HepG2 (cell line): ENCODE measurements around the gene MRPS5. TPM values are rescaled to one million over a fixed set of nuclear protein-coding genes. Genes with fewer than 3 reads are reported as not detected.

Experiments used
- ATAC-seq: fragments of 200-7000 bp; cut with Tn5 transposase; 3 replicates; pipeline ENCODE4 v1.9.1; 2020; ENCODE audit warnings: mild to moderate bottlenecking, moderate library complexity
- BruUV-seq: library from RNA; stranded (reverse); fragments of 400-500 nt; replicated peaks from 2 replicates; lab custom pipeline; 2021; lab: Mats Ljungman, UMichigan
- CTCF ChIA-PET: fragments of 300-600 bp; formaldehyde crosslinking; extraction: SDS; loops from one replicate; lab custom pipeline; 2021; ENCODE audit warnings: low total read pairs, inconsistent platforms, low intra/inter-chr PET ratio; lab: Yijun Ruan, JAX
- POLR2A ChIA-PET: fragments of 350-600 bp; sonication (Branson Sonifier 250); formaldehyde crosslinking; loops from one replicate; lab custom pipeline; 2020; ENCODE audit warnings: antibody characterized with exemption, inconsistent platforms; lab: Yijun Ruan, JAX
- DNase-seq: peaks from one replicate; pipeline ENCODE4 v3.0.0-alpha.2; 2015; ENCODE audit warnings: low spot score
- FAIRE-seq: peaks from 3 replicates; lab custom pipeline; 2011; peaks lifted over from hg19 to GRCh38; lab: Jason Lieb, UNC
- H2AFZ ChIP-seq: one replicate; pipeline ENCODE4 v1.6.1; 2011; ENCODE audit warnings: low read length, inconsistent platforms
- H3K27ac ChIP-seq: fragments of 300-600 bp; 3 replicates; pipeline ENCODE4 v1.8.0; 2011; ENCODE audit warnings: mixed run types, mild to moderate bottlenecking, mixed read lengths, low read length, inconsistent platforms; ENCODE audit not compliant: insufficient read depth; ENCODE audit errors: extremely low read length
- H3K27me3 ChIP-seq, 2 experiments: fragments of 200-600 bp in 1 of 2; 2 replicates in 1 of 2; 3 replicates in 1 of 2; pipeline versions ENCODE4 v1.6.0 to v1.8.0; 2011; ENCODE audit warnings: low read length in 2 of 2, mild to moderate bottlenecking in 2 of 2, moderate library complexity in 2 of 2, inconsistent platforms in 1 of 2; ENCODE audit not compliant: insufficient read depth in 2 of 2, control insufficient read depth in 1 of 2
- H3K36me3 ChIP-seq, 2 experiments: fragments of 200-600 bp in 1 of 2; replicated peaks in 1 of 2; 2 replicates in 1 of 2; 3 replicates in 1 of 2; pipeline versions ENCODE4 v1.5.1 to v1.8.0; 2011; ENCODE audit warnings: low read length in 2 of 2, inconsistent platforms in 1 of 2; ENCODE audit not compliant: insufficient read depth in 2 of 2, control insufficient read depth in 1 of 2
- H3K4me1 ChIP-seq: 2 replicates; pipeline ENCODE4 v1.5.1; 2012; ENCODE audit warnings: low read length, inconsistent platforms; ENCODE audit not compliant: insufficient read depth
- H3K4me2 ChIP-seq: 2 replicates; pipeline ENCODE4 v1.6.0; 2011; ENCODE audit warnings: low read depth, low read length, inconsistent platforms
- H3K4me3 ChIP-seq, 3 experiments: fragments of 200-600 bp in 1 of 3; sonication (generic), shearing (Covaris generic) in 1 of 3; replicated peaks in 1 of 3; 2 replicates each; pipeline ENCODE4 v1.5.1; 2011 to 2016; ENCODE audit warnings: low read length in 3 of 3, inconsistent platforms in 2 of 3, low read depth in 2 of 3, mild to moderate bottlenecking in 2 of 3, control low read depth in 1 of 3, mixed read lengths in 1 of 3; ENCODE audit not compliant: insufficient read depth in 1 of 3
- H3K79me2 ChIP-seq: one replicate; pipeline ENCODE4 v1.6.1; 2011; ENCODE audit warnings: low read length, inconsistent platforms; ENCODE audit not compliant: insufficient read depth
- H3K9ac ChIP-seq: 2 replicates; pipeline ENCODE4 v1.6.0; 2011; ENCODE audit warnings: mild to moderate bottlenecking, low read depth, low read length, inconsistent platforms; ENCODE audit not compliant: insufficient read depth
- H3K9me3 ChIP-seq: 2 replicates; pipeline ENCODE4 v1.5.1; 2012; ENCODE audit warnings: mild to moderate bottlenecking, low read length
- H4K20me1 ChIP-seq: 2 replicates; pipeline ENCODE4 v1.6.0; 2011; ENCODE audit warnings: inconsistent platforms, mild to moderate bottlenecking, low read length, moderate library complexity; ENCODE audit not compliant: insufficient read depth
- ARNTL ChIP-seq: sonication (generic); formaldehyde crosslinking; IDR thresholded peaks from 2 replicates; pipeline ENCODE4 v1.4.0; 2020; ENCODE audit warnings: mild to moderate bottlenecking, missing genetic modification reagents
- EEA1 ChIP-seq: sonication (generic); formaldehyde crosslinking; IDR thresholded peaks from 2 replicates; pipeline ENCODE4 v1.5.1; 2020; ENCODE audit warnings: mild to moderate bottlenecking, missing genetic modification reagents, borderline replicate concordance
- MEIS2 ChIP-seq: sonication (generic); formaldehyde crosslinking; IDR thresholded peaks from 2 replicates; pipeline ENCODE4 v1.9.0; 2021; ENCODE audit warnings: mild to moderate bottlenecking, missing genetic modification reagents
- NBN ChIP-seq: fragments of 450-650 bp; conservative IDR thresholded peaks from 2 replicates; pipeline ENCODE4 v1.6.1; 2017
- SATB2 ChIP-seq: sonication (generic); formaldehyde crosslinking; IDR thresholded peaks from 2 replicates; pipeline ENCODE4 v1.5.0; 2020; ENCODE audit warnings: missing genetic modification reagents
- ZNF441 ChIP-seq: sonication (generic); formaldehyde crosslinking; IDR thresholded peaks from 2 replicates; pipeline ENCODE4 v1.7.0; 2021; ENCODE audit warnings: missing genetic modification reagents, borderline replicate concordance
- ZSCAN22 ChIP-seq: sonication (generic); formaldehyde crosslinking; IDR thresholded peaks from 2 replicates; pipeline ENCODE4 v1.4.0; 2020; ENCODE audit warnings: mild to moderate bottlenecking, missing genetic modification reagents
- WGBS: methylation state at CpG from one replicate; pipeline ENCODE4 v1.1.6; 2017; ENCODE audit warnings: low lambda C conversion rate; 5-methylcytosine and 5-hydroxymethylcytosine counted together
- in situ Hi-C: cut with HindIII; loops from 2 replicates; pipeline ENCODE4 v1.10.0; 2017; ENCODE audit warnings: low pct_unique_long_range_greater_than_20kb; ENCODE audit not compliant: extremely low pct_ligation_motif_present
- intact Hi-C: fragments of 100-400 bp; cut with micrococcal nuclease; formaldehyde crosslinking; loops from one replicate; pipeline ENCODE4 v1.10.0; 2022; ENCODE audit not compliant: unreplicated experiment
- polyA plus RNA-seq, 8 experiments: library from polyadenylated mRNA; depleted of rRNA in 3 of 8; stranded (reverse) in 7 of 8; unstranded in 1 of 8; fragments of >200 nt; fragmentation: Illumina TruSeq in 4 of 8; extraction: Trizol in 4 of 8; gene quantifications; 2 replicates each; pipeline versions ENCODE4 v1.2.1 to v1.2.3, GENCODE V29; 2011 to 2016; ENCODE audit warnings: low read depth in 4 of 8, missing spikeins in 1 of 8, mixed read lengths in 1 of 8; ENCODE audit not compliant: insufficient read depth in 1 of 8
- total RNA-seq, 5 experiments: library from RNA; depleted of rRNA; stranded (reverse); fragments of >200 nt; fragmentation: Illumina TruSeq; extraction: Trizol; gene quantifications; 2 replicates each; pipeline ENCODE4 v1.2.3, GENCODE V29; 2016; ENCODE audit warnings: low read depth in 1 of 5
- TF ChIP-seq, protein P1 (sequence below), 2 experiments: sonication (generic) in 1 of 2; formaldehyde crosslinking in 1 of 2; IDR thresholded peaks; 2 replicates each; pipeline versions ENCODE4 v1.5.1 to v1.6.1; 2011 to 2020; ENCODE audit warnings: borderline replicate concordance in 1 of 2, low read depth in 1 of 2, low read length in 1 of 2, mild to moderate bottlenecking in 1 of 2, missing genetic modification reagents in 1 of 2, moderate library complexity in 1 of 2
- TF ChIP-seq, protein P2 (sequence below): sonication (generic); formaldehyde crosslinking; IDR thresholded peaks from 2 replicates; pipeline ENCODE4 v1.4.0; 2020; ENCODE audit warnings: missing genetic modification reagents

Gene MRPS5
- total and polyA plus RNA-seq, 2 of the 13 experiments (the other 11 are each of a cell fraction or from before 2014, with no cell fraction given), result 98.8 to 134 TPM

DNA sequence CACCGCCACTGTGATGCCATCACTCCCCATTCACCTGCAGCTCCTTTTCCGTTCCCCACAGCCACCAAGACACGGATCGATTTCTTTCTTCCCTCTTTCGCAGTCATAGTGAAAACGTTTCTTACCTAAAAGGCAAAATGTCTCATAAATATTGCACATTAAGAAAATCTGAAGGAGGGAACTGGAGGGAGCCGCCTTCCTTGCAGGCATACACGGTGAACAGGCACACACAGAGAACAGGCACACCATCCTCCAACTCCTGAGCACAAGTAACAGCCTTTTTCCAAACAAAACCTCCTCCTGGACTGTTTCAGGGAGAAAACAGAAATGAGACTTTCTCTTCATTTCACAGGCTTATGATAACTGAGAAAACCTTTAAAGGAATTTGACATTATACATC lies 17.0 kb downstream of the MRPS5 start:
- CTCF ChIA-PET, result no interaction called here
- ATAC-seq, result no peak
- H3K4me2 ChIP-seq, result no peak overlapping the region

More for the DNA sequence above, 17.0 kb downstream of the MRPS5 start:
- no peak for DNase-seq
- no peak for FAIRE-seq
- Histone ChIP-seq H4K20me1 (no peaks in the 10 kb centered on the region), H2AFZ (no peak overlapping the region), H3K9ac (no peak overlapping the region), H3K27ac (no peak overlapping the region), H3K79me2 (no peaks in the 10 kb centered on the region), H3K9me3 (no peaks in the 10 kb centered on the region), H3K27me3 (no peaks in the 10 kb centered on the region), H3K36me3 (peaks cover 36 to 92% of the 10 kb centered on the region in 2 experiments), H3K4me1 (no peaks in the 10 kb centered on the region), H3K4me3 (no peak overlapping the region)
- in situ Hi-C loops (no loop called here), intact Hi-C loops (no loop called here)
- 97% methylated on average over 8 of the region's 8 CpGs for WGBS
- no TSS peak for BruUV-seq
- TF ChIP-seq SATB2 (CRISPR knock-in tag) (no peak), ZNF441 (CRISPR knock-in tag) (no peak), EEA1 (CRISPR knock-in tag) (no peak), ZSCAN22 (CRISPR knock-in tag) (no peak), NBN (no peak), MEIS2 (CRISPR knock-in tag) (no peak), ARNTL (CRISPR knock-in tag) (no peak)
- TF ChIP-seq, protein P1, sequence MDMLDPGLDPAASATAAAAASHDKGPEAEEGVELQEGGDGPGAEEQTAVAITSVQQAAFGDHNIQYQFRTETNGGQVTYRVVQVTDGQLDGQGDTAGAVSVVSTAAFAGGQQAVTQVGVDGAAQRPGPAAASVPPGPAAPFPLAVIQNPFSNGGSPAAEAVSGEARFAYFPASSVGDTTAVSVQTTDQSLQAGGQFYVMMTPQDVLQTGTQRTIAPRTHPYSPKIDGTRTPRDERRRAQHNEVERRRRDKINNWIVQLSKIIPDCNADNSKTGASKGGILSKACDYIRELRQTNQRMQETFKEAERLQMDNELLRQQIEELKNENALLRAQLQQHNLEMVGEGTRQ (IDR thresholded peaks at IDR 0.05; ENCODE audit: low read depth, low read length), result no peak
- TF ChIP-seq, protein P1 (CRISPR knock-in tag; IDR thresholded peaks at IDR 0.05; ENCODE audit: borderline replicate concordance), result no peak
- TF ChIP-seq, protein P2, sequence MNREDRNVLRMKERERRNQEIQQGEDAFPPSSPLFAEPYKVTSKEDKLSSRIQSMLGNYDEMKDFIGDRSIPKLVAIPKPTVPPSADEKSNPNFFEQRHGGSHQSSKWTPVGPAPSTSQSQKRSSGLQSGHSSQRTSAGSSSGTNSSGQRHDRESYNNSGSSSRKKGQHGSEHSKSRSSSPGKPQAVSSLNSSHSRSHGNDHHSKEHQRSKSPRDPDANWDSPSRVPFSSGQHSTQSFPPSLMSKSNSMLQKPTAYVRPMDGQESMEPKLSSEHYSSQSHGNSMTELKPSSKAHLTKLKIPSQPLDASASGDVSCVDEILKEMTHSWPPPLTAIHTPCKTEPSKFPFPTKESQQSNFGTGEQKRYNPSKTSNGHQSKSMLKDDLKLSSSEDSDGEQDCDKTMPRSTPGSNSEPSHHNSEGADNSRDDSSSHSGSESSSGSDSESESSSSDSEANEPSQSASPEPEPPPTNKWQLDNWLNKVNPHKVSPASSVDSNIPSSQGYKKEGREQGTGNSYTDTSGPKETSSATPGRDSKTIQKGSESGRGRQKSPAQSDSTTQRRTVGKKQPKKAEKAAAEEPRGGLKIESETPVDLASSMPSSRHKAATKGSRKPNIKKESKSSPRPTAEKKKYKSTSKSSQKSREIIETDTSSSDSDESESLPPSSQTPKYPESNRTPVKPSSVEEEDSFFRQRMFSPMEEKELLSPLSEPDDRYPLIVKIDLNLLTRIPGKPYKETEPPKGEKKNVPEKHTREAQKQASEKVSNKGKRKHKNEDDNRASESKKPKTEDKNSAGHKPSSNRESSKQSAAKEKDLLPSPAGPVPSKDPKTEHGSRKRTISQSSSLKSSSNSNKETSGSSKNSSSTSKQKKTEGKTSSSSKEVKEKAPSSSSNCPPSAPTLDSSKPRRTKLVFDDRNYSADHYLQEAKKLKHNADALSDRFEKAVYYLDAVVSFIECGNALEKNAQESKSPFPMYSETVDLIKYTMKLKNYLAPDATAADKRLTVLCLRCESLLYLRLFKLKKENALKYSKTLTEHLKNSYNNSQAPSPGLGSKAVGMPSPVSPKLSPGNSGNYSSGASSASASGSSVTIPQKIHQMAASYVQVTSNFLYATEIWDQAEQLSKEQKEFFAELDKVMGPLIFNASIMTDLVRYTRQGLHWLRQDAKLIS, result no peak
- POLR2A ChIA-PET, result no interaction called here
